ENCODE results near the gene RREB1.

Gene RREB1

GRCh38 chr6:7161253-7161623 lies 53.5 kb downstream of the RREB1 start:
- H3K9me3 ChIP-seq (ENCODE audit: control insufficient read depth, insufficient read depth, low read depth, low read length): no peaks in the 10 kb centered on the region
- ChIA-PET POLR2A (no interaction called here), CTCF (no interaction called here)
- TF ChIP-seq ZNF626 (tag by site-specific recombination; IDR thresholded peaks at IDR 0.05) (no peak), PBX3 (CRISPR knock-in tag; IDR thresholded peaks at IDR 0.05) (no peak), ZIC2 (tag by site-specific recombination; IDR thresholded peaks at IDR 0.05) (no peak), SCRT2 (tag by site-specific recombination; IDR thresholded peaks at IDR 0.05) (no peak), ZNF132 (tag by site-specific recombination; IDR thresholded peaks at IDR 0.05; ENCODE audit: borderline replicate concordance) (no peak)
- H3K4me1 ChIP-seq (ENCODE audit: control insufficient read depth, insufficient read depth, low read length): peaks cover 37% of the 10 kb centered on the region
- H3K27ac ChIP-seq (ENCODE audit: extremely low read depth, low read depth, low read length): no peak overlapping the region
- no peaks in the 10 kb centered on the region; a peak in 1 of 3 replicates for H3K36me3 ChIP-seq (ENCODE audit: control insufficient read depth in 2 of 2, insufficient read depth in 1 of 2, low read length in 2 of 2)
- no peak overlapping the region for H3K4me3 ChIP-seq (ENCODE audit: low read depth, low read length)

- H3K4me3 ChIP-seq (ENCODE audit: low read depth, low read length): no peak overlapping the region
- H3K27ac ChIP-seq (ENCODE audit: extremely low read depth, low read depth, low read length): no peak overlapping the region
- no peaks in the 10 kb centered on the region for H3K9me3 ChIP-seq (ENCODE audit: control insufficient read depth, insufficient read depth, low read depth, low read length)
- H3K36me3 ChIP-seq (ENCODE audit: control insufficient read depth in 2 of 2, insufficient read depth in 1 of 2, low read length in 2 of 2): no peaks in the 10 kb centered on the region; a peak in 1 of 3 replicates
- peaks cover 39% of the 10 kb centered on the region for H3K4me1 ChIP-seq (ENCODE audit: control insufficient read depth, insufficient read depth, low read length)
- ChIA-PET POLR2A (no interaction called here), CTCF (interaction anchor here (0.6 to 0.7 kb wide), 3 partner anchors 73 to 98 kb away, joined by 3 to 8 read pairs (median 3); no protein-coding TSS in a partner anchor)
- TF ChIP-seq ZNF692 (tag by site-specific recombination; IDR thresholded peaks at IDR 0.05) (no peak), ZNF223 (tag by site-specific recombination; IDR thresholded peaks at IDR 0.05) (no peak), SALL2 (tag by site-specific recombination; IDR thresholded peaks at IDR 0.05; ENCODE audit: borderline replicate concordance) (no peak), ZNF2 (tag by site-specific recombination; IDR thresholded peaks at IDR 0.05) (no peak), ZSCAN4 (tag by site-specific recombination; IDR thresholded peaks at IDR 0.05) (no peak), ZNF548 (tag by site-specific recombination; IDR thresholded peaks at IDR 0.05) (no peak), ZNF10 (tag by site-specific recombination; IDR thresholded peaks at IDR 0.05) (no peak)
Measured at GRCh38 chr6:7161845-7162244, 54.1 kb downstream of the RREB1 start.

GRCh38 chr6:7163661-7164071 lies 55.9 kb downstream of the RREB1 start:
- Histone ChIP-seq H3K4me1 (ENCODE audit: control insufficient read depth, insufficient read depth, low read length) (peaks cover 40% of the 10 kb centered on the region), H3K4me3 (ENCODE audit: low read depth, low read length) (no peak overlapping the region), H3K27ac (ENCODE audit: extremely low read depth, low read depth, low read length) (no peak overlapping the region), H3K36me3 (ENCODE audit: control insufficient read depth in 2 of 2, insufficient read depth in 1 of 2, low read length in 2 of 2) (no peaks in the 10 kb centered on the region; a peak in 1 of 3 replicates), H3K9me3 (ENCODE audit: control insufficient read depth, insufficient read depth, low read depth, low read length) (no peaks in the 10 kb centered on the region)
- TF ChIP-seq ZNF777 (tag by site-specific recombination; IDR thresholded peaks at IDR 0.05; ENCODE audit: borderline replicate concordance) (no peak), ZSCAN18 (tag by site-specific recombination; IDR thresholded peaks at IDR 0.05) (no peak), ZNF580 (tag by site-specific recombination; IDR thresholded peaks at IDR 0.05) (no peak), ZNF174 (tag by site-specific recombination; IDR thresholded peaks at IDR 0.05) (no peak), ZNF354C (tag by site-specific recombination; IDR thresholded peaks at IDR 0.05; ENCODE audit: borderline replicate concordance, low read depth) (no peak)
- POLR2A ChIA-PET: no interaction called here
- CTCF ChIA-PET: interaction anchor here (0.6 to 0.7 kb wide), 2 partner anchors 9 to 405 kb away, joined by 3 read pairs; no protein-coding TSS in a partner anchor
